Ishikawa (cell line): ENCODE measurements around the gene RRP36.

ENCODE experiments used
- CEBPB ChIP-seq: IDR thresholded peaks from 2 replicates; pipeline ENCODE4 v1.6.1; 2012
- CREB1 ChIP-seq: IDR thresholded peaks from 2 replicates; pipeline ENCODE4 v1.6.1; 2012; ENCODE audit warnings: low read depth
- EGR1 ChIP-seq: IDR thresholded peaks from 2 replicates; pipeline ENCODE4 v1.6.1; 2012
- FOXM1 ChIP-seq: IDR thresholded peaks from 2 replicates; pipeline ENCODE4 v1.6.1; 2012; ENCODE audit warnings: low read depth, borderline replicate concordance
- YY1 ChIP-seq: IDR thresholded peaks from 2 replicates; pipeline ENCODE4 v1.6.1; 2012; ENCODE audit warnings: low read depth
- ZBTB7A ChIP-seq: IDR thresholded peaks from 2 replicates; pipeline ENCODE4 v1.6.1; 2012; ENCODE audit warnings: low read depth
- TF ChIP-seq, protein P1 (sequence below): IDR thresholded peaks from 2 replicates; pipeline ENCODE4 v1.6.1; 2012

DNA sequence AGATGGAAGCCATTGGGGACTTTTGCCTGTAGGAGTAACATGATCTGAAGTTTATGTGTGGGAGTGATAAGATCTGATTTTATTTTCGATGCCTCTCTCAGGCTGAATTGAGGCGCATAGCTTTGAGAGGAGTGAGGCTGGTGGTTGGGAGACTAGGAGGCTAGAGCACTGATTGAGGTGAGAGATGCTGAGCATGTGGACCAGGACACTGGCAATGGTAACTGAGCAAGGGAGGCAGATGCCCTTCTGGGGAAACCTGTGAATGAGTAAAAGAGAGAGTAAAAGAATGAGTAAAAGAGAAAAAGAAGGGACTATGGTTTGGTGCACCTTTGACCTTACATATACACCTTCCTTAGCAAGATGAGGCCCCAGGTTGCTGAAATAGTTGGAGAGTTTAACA lies 3.0 kb downstream of the RRP36 start:
- no peak for TF ChIP-seq EGR1
- TF ChIP-seq, protein P1, sequence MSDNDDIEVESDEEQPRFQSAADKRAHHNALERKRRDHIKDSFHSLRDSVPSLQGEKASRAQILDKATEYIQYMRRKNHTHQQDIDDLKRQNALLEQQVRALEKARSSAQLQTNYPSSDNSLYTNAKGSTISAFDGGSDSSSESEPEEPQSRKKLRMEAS = no peak
- no peak for TF ChIP-seq ZBTB7A
- TF ChIP-seq CREB1 = no peak
- TF ChIP-seq YY1 = no peak
- TF ChIP-seq CEBPB = no peak
- TF ChIP-seq FOXM1 = no peak
